ENCODE measurements around the gene JADE3.

The JADE3 gene

DNA sequence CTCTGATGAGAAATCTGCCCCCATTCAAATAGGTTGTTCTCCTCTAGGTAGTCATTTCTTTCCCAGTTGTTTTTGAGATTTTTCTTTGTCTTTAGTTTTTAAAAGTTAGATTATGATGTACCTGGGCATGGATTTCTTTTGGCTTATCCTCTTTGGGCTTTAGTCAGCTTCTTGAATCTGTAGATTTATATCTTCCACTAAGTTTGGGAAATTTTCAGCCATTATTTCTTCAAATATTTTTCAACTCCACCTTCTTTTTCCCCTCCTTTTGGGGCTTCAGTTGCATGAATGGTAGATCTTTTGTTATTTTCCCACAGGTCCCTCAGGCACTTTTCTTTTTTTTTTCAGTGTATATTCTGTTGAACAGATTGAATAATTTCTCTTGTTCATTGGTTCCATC is 77.3 kb downstream of the JADE3 start:
- Histone ChIP-seq H3K27ac (ENCODE audit: low read depth, low read length) (no peak overlapping the region), H3K4me1 (ENCODE audit: control insufficient read depth in 1 of 2, insufficient read depth in 2 of 2, low read length in 2 of 2) (no peaks in the 10 kb centered on the region), H3K36me3 (ENCODE audit: control insufficient read depth in 1 of 2, insufficient read depth in 2 of 2, low read length in 2 of 2) (peaks cover 0 to 3% of the 10 kb centered on the region in 2 donors), H3K27me3 (ENCODE audit: control insufficient read depth in 1 of 2, insufficient read depth in 2 of 2, low read length in 2 of 2) (no peaks in the 10 kb centered on the region), H3K9ac (ENCODE audit: low read depth in 1 of 2, low read length in 2 of 2) (no peak overlapping the region), H3K4me3 (ENCODE audit: low read depth in 1 of 2, low read length in 2 of 2) (no peak overlapping the region), H3K9me3 (ENCODE audit: control insufficient read depth in 1 of 2, low read length in 2 of 2) (no peaks in the 10 kb centered on the region)

DNA sequence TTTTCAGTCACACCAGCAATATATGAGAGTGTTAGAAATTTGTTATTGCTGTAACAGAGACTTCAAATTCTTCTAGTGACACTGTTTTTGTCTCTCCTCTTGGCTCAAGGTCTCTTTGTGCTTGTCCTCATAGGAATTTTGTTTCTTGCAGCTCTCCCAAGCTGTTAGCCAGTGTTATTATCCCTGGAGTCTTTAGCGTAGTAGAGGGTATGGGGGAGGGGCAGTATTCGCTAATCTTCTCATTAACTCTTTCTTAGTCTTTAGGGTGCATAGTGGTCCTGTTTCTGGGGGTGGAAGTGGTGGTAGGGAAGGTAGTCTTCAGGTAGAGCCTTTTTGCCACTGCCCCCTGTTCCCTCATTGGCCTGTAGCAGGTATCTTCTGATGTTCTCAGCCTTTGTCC is 79.4 kb downstream of the JADE3 start:
- H3K36me3 ChIP-seq (ENCODE audit: control insufficient read depth in 1 of 2, insufficient read depth in 2 of 2, low read length in 2 of 2) = no peaks in the 10 kb centered on the region

DNA sequence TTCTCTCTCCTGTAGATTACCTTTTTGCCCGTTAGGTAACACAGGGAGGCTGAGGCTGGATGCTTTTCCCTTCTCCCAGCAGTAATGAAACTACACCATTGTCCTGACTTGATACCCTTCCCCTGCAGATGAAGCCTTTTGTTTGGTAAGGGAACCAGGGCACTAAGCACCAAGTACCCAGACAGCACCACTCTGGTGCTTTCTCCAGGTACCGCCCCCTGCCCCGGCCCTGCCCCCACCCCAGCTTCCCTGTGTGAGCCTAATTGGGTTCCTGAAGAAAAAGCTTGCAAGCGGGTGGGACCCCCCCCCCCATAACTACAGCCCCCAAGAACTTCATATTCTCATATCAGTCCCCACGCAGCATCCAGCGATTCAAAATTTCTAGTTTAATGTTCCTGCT is 79.8 kb downstream of the JADE3 start:
- Histone ChIP-seq H3K9me3 (ENCODE audit: control insufficient read depth in 1 of 2, low read length in 2 of 2) (no peaks in the 10 kb centered on the region), H3K27ac (ENCODE audit: low read depth, low read length) (no peak overlapping the region), H3K36me3 (ENCODE audit: control insufficient read depth in 1 of 2, insufficient read depth in 2 of 2, low read length in 2 of 2) (no peaks in the 10 kb centered on the region), H3K4me1 (ENCODE audit: control insufficient read depth in 1 of 2, insufficient read depth in 2 of 2, low read length in 2 of 2) (no peaks in the 10 kb centered on the region), H3K4me3 (ENCODE audit: low read depth in 1 of 2, low read length in 2 of 2) (no peak overlapping the region), H3K27me3 (ENCODE audit: control insufficient read depth in 1 of 2, insufficient read depth in 2 of 2, low read length in 2 of 2) (no peaks in the 10 kb centered on the region), H3K9ac (ENCODE audit: low read depth in 1 of 2, low read length in 2 of 2) (no peak overlapping the region)

More for the DNA sequence above, 79.4 kb downstream of the JADE3 start:
- Histone ChIP-seq H3K27ac (ENCODE audit: low read depth, low read length) (no peak overlapping the region), H3K9me3 (ENCODE audit: control insufficient read depth in 1 of 2, low read length in 2 of 2) (no peaks in the 10 kb centered on the region), H3K9ac (ENCODE audit: low read depth in 1 of 2, low read length in 2 of 2) (no peak overlapping the region), H3K27me3 (ENCODE audit: control insufficient read depth in 1 of 2, insufficient read depth in 2 of 2, low read length in 2 of 2) (no peaks in the 10 kb centered on the region), H3K4me3 (ENCODE audit: low read depth in 1 of 2, low read length in 2 of 2) (no peak overlapping the region), H3K4me1 (ENCODE audit: control insufficient read depth in 1 of 2, insufficient read depth in 2 of 2, low read length in 2 of 2) (no peaks in the 10 kb centered on the region)

DNA sequence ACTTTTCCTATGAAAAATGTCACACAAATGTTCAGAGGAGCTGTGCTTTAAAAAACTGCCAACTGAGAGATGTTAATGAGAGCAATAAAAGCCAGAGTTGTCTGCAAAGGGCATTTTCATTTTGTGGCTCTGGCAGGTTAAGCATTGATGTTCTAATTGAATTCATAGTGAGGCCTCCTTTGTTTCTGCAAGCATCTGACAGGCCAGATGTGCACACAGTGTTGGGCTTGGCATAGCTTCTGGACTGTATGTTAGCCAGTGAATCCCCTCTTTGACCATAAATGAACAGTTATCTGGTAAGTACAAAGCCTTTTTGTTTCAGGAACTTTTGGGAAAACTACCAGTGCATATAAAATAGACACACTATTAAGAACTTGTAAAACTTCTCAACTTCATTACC is 81.9 kb downstream of the JADE3 start:
- Histone ChIP-seq H3K27ac (ENCODE audit: low read depth, low read length) (no peak overlapping the region), H3K9ac (ENCODE audit: low read depth in 1 of 2, low read length in 2 of 2) (no peak overlapping the region), H3K9me3 (ENCODE audit: control insufficient read depth in 1 of 2, low read length in 2 of 2) (no peaks in the 10 kb centered on the region), H3K27me3 (ENCODE audit: control insufficient read depth in 1 of 2, insufficient read depth in 2 of 2, low read length in 2 of 2) (no peaks in the 10 kb centered on the region), H3K4me1 (ENCODE audit: control insufficient read depth in 1 of 2, insufficient read depth in 2 of 2, low read length in 2 of 2) (no peaks in the 10 kb centered on the region), H3K4me3 (ENCODE audit: low read depth in 1 of 2, low read length in 2 of 2) (no peak overlapping the region), H3K36me3 (ENCODE audit: control insufficient read depth in 1 of 2, insufficient read depth in 2 of 2, low read length in 2 of 2) (no peaks in the 10 kb centered on the region)

DNA sequence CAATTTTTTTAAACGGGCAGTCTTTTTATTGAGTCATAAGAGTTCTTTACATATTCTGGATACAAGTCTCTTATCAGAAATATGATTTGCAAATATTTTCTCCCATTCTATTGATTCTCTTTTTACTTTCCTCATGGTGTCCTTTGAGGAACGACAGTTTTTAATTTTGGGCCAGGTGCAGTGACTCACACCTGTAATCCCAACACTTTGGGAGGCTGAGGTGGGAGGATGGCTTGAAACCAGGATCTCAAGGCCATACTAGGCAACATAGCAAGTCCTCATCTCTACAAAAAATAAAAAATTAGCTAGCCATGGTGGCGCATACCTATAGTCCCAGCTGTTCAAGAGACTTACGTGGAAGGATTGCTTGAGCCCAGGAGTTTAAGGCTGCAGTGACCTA is 99.9 kb downstream of the JADE3 start:
- Histone ChIP-seq H3K9me3 (ENCODE audit: control insufficient read depth in 1 of 2, low read length in 2 of 2) (no peaks in the 10 kb centered on the region), H3K27ac (ENCODE audit: low read depth, low read length) (no peak overlapping the region), H3K27me3 (ENCODE audit: control insufficient read depth in 1 of 2, insufficient read depth in 2 of 2, low read length in 2 of 2) (no peaks in the 10 kb centered on the region), H3K4me1 (ENCODE audit: control insufficient read depth in 1 of 2, insufficient read depth in 2 of 2, low read length in 2 of 2) (peaks cover 0 to 2% of the 10 kb centered on the region in 2 donors), H3K4me3 (ENCODE audit: low read depth in 1 of 2, low read length in 2 of 2) (no peak overlapping the region), H3K36me3 (ENCODE audit: control insufficient read depth in 1 of 2, insufficient read depth in 2 of 2, low read length in 2 of 2) (no peaks in the 10 kb centered on the region), H3K9ac (ENCODE audit: low read depth in 1 of 2, low read length in 2 of 2) (no peak overlapping the region)

DNA sequence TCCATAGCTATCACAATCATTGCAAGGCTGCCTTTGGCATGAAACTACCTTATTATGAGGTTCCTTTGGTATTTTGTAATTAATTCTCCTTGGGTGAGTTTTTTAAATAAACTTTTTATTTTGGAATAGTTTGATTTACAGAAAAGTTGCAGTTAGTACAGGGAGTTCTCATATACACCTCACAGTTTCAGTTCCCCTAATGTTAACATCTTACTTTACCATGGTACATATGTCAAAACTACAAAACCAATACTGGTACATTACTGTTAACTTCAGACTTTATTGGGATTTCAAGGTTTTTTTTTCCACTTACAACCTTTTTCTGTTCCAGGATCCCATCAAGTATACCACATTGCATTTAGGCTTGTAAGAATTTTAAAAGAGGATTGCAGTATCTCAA is 114.0 kb downstream of the JADE3 start:
- Histone ChIP-seq H3K27me3 (ENCODE audit: control insufficient read depth in 1 of 2, insufficient read depth in 2 of 2, low read length in 2 of 2) (no peaks in the 10 kb centered on the region), H3K9me3 (ENCODE audit: control insufficient read depth in 1 of 2, low read length in 2 of 2) (no peaks in the 10 kb centered on the region), H3K27ac (ENCODE audit: low read depth, low read length) (no peak overlapping the region), H3K4me3 (ENCODE audit: low read depth in 1 of 2, low read length in 2 of 2) (no peak overlapping the region), H3K36me3 (ENCODE audit: control insufficient read depth in 1 of 2, insufficient read depth in 2 of 2, low read length in 2 of 2) (no peaks in the 10 kb centered on the region), H3K4me1 (ENCODE audit: control insufficient read depth in 1 of 2, insufficient read depth in 2 of 2, low read length in 2 of 2) (no peaks in the 10 kb centered on the region), H3K9ac (ENCODE audit: low read depth in 1 of 2, low read length in 2 of 2) (no peak overlapping the region)

DNA sequence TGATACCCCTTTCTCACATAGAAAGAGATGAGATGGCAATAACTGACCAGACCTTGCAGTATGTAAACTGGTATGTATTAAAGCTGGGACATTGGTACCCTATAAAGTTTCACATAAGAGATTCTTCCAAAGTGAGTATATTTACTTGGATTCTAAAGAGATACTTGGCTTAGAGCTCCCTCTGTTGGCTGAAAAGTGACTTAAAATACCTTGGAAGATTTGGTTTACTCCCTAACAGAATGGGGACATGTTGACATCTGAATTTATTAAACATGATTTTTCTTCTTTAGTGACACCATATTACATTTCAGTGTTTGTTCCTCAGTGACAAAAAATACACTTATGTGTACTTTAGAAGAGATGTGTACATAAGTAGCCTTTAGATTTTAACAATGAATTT is 118.1 kb downstream of the JADE3 start:
- Histone ChIP-seq H3K4me3 (ENCODE audit: low read depth in 1 of 2, low read length in 2 of 2) (no peak overlapping the region), H3K27me3 (ENCODE audit: control insufficient read depth in 1 of 2, insufficient read depth in 2 of 2, low read length in 2 of 2) (no peaks in the 10 kb centered on the region), H3K36me3 (ENCODE audit: control insufficient read depth in 1 of 2, insufficient read depth in 2 of 2, low read length in 2 of 2) (no peaks in the 10 kb centered on the region), H3K9me3 (ENCODE audit: control insufficient read depth in 1 of 2, low read length in 2 of 2) (no peaks in the 10 kb centered on the region), H3K4me1 (ENCODE audit: control insufficient read depth in 1 of 2, insufficient read depth in 2 of 2, low read length in 2 of 2) (no peaks in the 10 kb centered on the region), H3K27ac (ENCODE audit: low read depth, low read length) (no peak overlapping the region), H3K9ac (ENCODE audit: low read depth in 1 of 2, low read length in 2 of 2) (no peak overlapping the region)

DNA sequence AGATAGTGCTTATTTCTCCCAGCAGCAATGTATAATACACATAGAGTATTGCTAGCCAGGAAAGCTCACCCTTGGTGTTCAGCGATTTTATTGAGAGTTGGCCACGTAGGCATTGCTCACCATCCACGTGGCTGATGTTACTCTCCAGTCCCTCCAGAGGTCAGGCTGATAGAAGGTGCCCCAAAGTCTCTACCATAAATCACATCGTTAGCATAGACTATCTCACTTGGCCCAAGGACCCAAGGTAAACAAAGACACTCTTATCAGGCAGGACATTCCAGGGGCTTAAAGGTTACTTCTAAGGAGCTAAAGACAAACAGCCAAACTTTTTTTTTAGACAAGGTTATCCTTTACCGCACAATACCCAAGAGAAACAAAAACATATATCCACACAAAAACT is 135.8 kb downstream of the JADE3 start:
- Histone ChIP-seq H3K27me3 (ENCODE audit: control insufficient read depth in 1 of 2, insufficient read depth in 2 of 2, low read length in 2 of 2) (no peaks in the 10 kb centered on the region), H3K36me3 (ENCODE audit: control insufficient read depth in 1 of 2, insufficient read depth in 2 of 2, low read length in 2 of 2) (no peaks in the 10 kb centered on the region), H3K4me3 (ENCODE audit: low read depth in 1 of 2, low read length in 2 of 2) (no peak overlapping the region), H3K27ac (ENCODE audit: low read depth, low read length) (no peak overlapping the region), H3K9ac (ENCODE audit: low read depth in 1 of 2, low read length in 2 of 2) (no peak overlapping the region), H3K4me1 (ENCODE audit: control insufficient read depth in 1 of 2, insufficient read depth in 2 of 2, low read length in 2 of 2) (no peaks in the 10 kb centered on the region), H3K9me3 (ENCODE audit: control insufficient read depth in 1 of 2, low read length in 2 of 2) (no peaks in the 10 kb centered on the region)

DNA sequence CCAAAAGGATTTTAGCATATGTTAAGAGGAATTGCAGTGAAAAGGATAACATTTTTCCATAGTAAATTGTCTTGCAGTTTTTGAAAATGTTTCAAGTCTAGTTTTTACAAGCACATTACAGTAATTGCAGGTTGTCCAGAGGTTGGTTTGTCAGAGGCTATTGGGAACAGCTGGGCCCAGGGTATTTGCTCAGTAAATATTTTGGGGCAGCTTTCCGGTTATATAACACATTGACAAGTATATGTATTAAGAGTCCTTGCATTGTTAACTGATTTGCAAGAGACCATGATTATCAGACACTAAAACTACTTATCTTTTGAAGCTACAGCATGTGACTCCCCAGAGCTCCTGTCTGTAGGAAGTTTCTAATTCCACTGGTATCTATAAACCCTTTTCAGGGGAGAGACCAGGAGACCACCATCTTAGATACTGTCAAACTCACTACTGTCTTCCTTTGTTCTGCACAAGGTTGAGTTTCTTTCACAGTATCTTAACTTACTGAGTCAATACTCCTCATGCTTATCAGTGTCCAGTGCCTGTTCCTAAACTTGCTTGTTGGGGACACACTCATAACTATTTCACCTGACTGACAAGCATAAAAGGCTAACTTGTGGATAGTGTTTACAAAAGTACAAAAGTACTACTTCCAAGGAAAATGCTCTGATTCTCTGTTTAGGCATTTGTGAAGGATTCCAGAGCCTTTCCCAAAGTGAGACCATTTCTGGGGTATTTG is 147.1 kb downstream of the JADE3 start:
- Histone ChIP-seq H3K36me3 (ENCODE audit: control insufficient read depth in 1 of 2, insufficient read depth in 2 of 2, low read length in 2 of 2) (peaks cover 0 to 5% of the 10 kb centered on the region in 2 donors), H3K9ac (ENCODE audit: low read depth in 1 of 2, low read length in 2 of 2) (no peak overlapping the region), H3K4me3 (ENCODE audit: low read depth in 1 of 2, low read length in 2 of 2) (no peak overlapping the region), H3K27ac (ENCODE audit: low read depth, low read length) (no peak overlapping the region), H3K9me3 (ENCODE audit: control insufficient read depth in 1 of 2, low read length in 2 of 2) (no peaks in the 10 kb centered on the region), H3K27me3 (ENCODE audit: control insufficient read depth in 1 of 2, insufficient read depth in 2 of 2, low read length in 2 of 2) (no peaks in the 10 kb centered on the region), H3K4me1 (ENCODE audit: control insufficient read depth in 1 of 2, insufficient read depth in 2 of 2, low read length in 2 of 2) (no peaks in the 10 kb centered on the region)

DNA sequence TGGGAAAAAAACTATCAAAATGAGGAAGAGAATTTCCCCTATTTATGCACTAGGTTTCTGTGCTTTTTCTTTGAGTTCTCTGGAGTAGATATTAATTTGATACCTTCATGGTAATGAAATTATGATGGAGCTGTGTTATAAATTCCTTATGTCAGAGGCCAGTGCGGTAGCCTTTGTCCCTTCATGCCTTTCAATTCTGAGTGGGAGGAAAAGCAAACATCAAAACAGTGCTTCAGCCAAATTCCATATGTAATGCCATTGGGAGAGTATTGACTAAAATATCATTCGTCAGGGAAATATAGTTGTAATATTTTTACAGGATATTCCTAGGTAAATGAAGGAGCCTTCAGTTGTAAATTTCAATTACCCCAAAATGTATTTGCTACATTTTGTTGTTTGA is 148.5 kb downstream of the JADE3 start:
- H3K36me3 ChIP-seq (ENCODE audit: control insufficient read depth in 1 of 2, insufficient read depth in 2 of 2, low read length in 2 of 2) = peaks cover 0 to 5% of the 10 kb centered on the region in 2 donors
- H3K27me3 ChIP-seq (ENCODE audit: control insufficient read depth in 1 of 2, insufficient read depth in 2 of 2, low read length in 2 of 2) = no peaks in the 10 kb centered on the region
- H3K9ac ChIP-seq (ENCODE audit: low read depth in 1 of 2, low read length in 2 of 2) = no peak overlapping the region
- no peaks in the 10 kb centered on the region for H3K4me1 ChIP-seq (ENCODE audit: control insufficient read depth in 1 of 2, insufficient read depth in 2 of 2, low read length in 2 of 2)
- no peak overlapping the region for H3K27ac ChIP-seq (ENCODE audit: low read depth, low read length)
- no peaks in the 10 kb centered on the region for H3K9me3 ChIP-seq (ENCODE audit: control insufficient read depth in 1 of 2, low read length in 2 of 2)
- H3K4me3 ChIP-seq (ENCODE audit: low read depth in 1 of 2, low read length in 2 of 2) = no peak overlapping the region

All from duodenal mucosa (tissue), 2 donors.